MM.1S (cell line): ENCODE data around the gene DPP10.

Source experiments
- DNase-seq: peaks from one replicate; pipeline ENCODE4 v3.0.0-alpha.2; 2015
- H2AFZ ChIP-seq: fragments of 300-600 bp; sonication (generic); 2 replicates; pipeline ENCODE4 v1.6.0; 2016; ENCODE audit warnings: antibody characterized with exemption, low read length
- H3F3A ChIP-seq: fragments of 300-600 bp; sonication (generic); 2 replicates; pipeline ENCODE4 v1.6.1; 2016; ENCODE audit warnings: mild to moderate bottlenecking, antibody characterized with exemption, low read length, moderate library complexity, mixed read lengths; ENCODE audit not compliant: insufficient read depth
- H3K27ac ChIP-seq: fragments of 300-600 bp; sonication (generic); 2 replicates; pipeline ENCODE4 v1.5.1; 2016; ENCODE audit warnings: mild to moderate bottlenecking, low read length
- H3K27me3 ChIP-seq: fragments of 300-600 bp; sonication (generic); replicated peaks from 2 replicates; pipeline ENCODE4 v1.6.0; 2016; ENCODE audit warnings: low read length; ENCODE audit not compliant: insufficient read depth
- H3K36me3 ChIP-seq: fragments of 300-600 bp; sonication (generic); replicated peaks from 2 replicates; pipeline ENCODE4 v1.6.1; 2016; ENCODE audit warnings: mild to moderate bottlenecking, low read length, mixed read lengths; ENCODE audit not compliant: insufficient read depth
- H3K4me1 ChIP-seq: fragments of 300-600 bp; sonication (generic); 2 replicates; pipeline ENCODE4 v1.6.1; 2016; ENCODE audit warnings: low read length, mixed read lengths
- H3K4me2 ChIP-seq: fragments of 300-600 bp; sonication (generic); 2 replicates; pipeline ENCODE4 v1.6.0; 2016; ENCODE audit warnings: low read depth, low read length
- H3K4me3 ChIP-seq: fragments of 300-600 bp; sonication (generic); 2 replicates; pipeline ENCODE4 v1.5.1; 2016; ENCODE audit warnings: low read length, mixed read lengths
- H3K79me2 ChIP-seq: fragments of 300-600 bp; sonication (generic); 2 replicates; pipeline ENCODE4 v1.6.1; 2016; ENCODE audit warnings: mixed run types, low read length, mixed read lengths
- H3K9ac ChIP-seq: fragments of 300-600 bp; sonication (generic); 2 replicates; pipeline ENCODE4 v1.6.1; 2016; ENCODE audit warnings: low read length, mixed read lengths
- H3K9me2 ChIP-seq: fragments of 300-600 bp; sonication (generic); replicated peaks from 2 replicates; pipeline ENCODE4 v1.6.1; 2016; ENCODE audit warnings: mild to moderate bottlenecking, low read length, mixed read lengths; ENCODE audit not compliant: insufficient read depth
- H3K9me3 ChIP-seq: fragments of 300-600 bp; sonication (generic); replicated peaks from 2 replicates; pipeline ENCODE4 v1.6.1; 2016; ENCODE audit warnings: mild to moderate bottlenecking, low read length, mixed read lengths; ENCODE audit not compliant: insufficient read depth
- H4K20me1 ChIP-seq: fragments of 300-600 bp; sonication (generic); 2 replicates; pipeline ENCODE4 v1.6.1; 2016; ENCODE audit warnings: mild to moderate bottlenecking, low read length, moderate library complexity, mixed read lengths; ENCODE audit not compliant: insufficient read depth
- EZH2 ChIP-seq: fragments of 300-600 bp; sonication (generic); optimal IDR thresholded peaks from 2 replicates; pipeline ENCODE3; 2017; ENCODE audit warnings: low read depth, mild to moderate bottlenecking, antibody characterized with exemption, low read length, mixed read lengths
- EZH2phosphoT487 ChIP-seq: fragments of 300-600 bp; sonication (generic); IDR thresholded peaks from 2 replicates; pipeline ENCODE4 v1.6.1; 2018; ENCODE audit warnings: antibody characterized with exemption, low read length
- TF ChIP-seq, protein P1 (sequence below): fragments of 300-600 bp; sonication (generic); IDR thresholded peaks from 2 replicates; pipeline ENCODE4 v1.5.1; 2016; ENCODE audit warnings: antibody characterized with exemption, low read length, mixed read lengths

DPP10 gene

DNA sequence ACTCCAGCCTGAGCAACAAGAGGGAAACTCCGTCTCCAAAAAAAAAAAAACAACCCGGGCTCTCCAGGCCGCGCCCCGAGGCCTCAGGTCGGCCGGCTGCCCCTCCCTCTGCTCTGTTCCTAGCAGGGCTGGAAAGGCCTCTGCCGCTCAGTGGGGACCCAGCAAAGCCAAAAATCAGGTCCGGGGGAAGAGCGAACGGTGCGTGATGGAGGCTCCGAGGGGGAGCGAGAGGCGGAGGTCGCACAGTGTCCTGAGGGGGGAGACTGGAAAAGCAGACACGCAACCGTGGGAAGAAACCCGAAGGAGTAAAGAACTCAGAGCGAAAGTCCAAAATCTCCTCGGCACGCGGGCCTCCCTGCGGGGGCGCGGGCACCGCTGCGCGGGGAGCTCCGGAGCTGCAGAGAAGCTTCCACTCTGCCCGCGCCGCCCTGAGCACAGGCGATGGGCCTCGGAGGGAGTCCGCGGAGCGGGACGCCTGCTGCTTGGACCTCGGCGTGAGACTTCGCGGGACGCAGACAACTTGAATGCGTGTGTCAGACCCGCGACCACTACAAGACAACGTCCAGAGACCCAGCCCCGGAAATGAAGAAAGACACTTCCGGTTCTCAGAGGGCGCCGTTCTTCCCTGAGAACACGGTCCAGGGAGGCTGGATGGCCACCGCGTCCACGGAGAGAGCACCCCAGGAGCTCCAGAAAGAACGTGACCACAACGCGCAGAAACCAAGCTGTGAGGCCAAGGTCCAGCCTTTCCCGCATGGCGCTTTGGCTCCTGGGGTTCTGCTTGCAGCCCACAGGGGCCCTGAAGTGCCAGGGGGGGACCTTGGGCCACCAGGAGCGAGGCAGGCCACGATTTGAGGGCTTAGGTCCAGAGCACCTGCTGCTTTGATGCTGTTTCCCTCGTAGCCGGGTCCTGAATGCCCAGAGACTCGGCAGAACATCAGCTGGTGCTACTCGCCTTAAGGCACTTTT is 219.8 kb downstream of the DPP10 start:
- H4K20me1 ChIP-seq: no peaks in the 10 kb centered on the region
- H3K4me2 ChIP-seq: no peak overlapping the region
- no peaks in the 10 kb centered on the region for H3K9me3 ChIP-seq
- no peak overlapping the region for H3K9ac ChIP-seq
- H3F3A ChIP-seq: no peaks in the 10 kb centered on the region
- TF ChIP-seq EZH2: no peak
- no peak for TF ChIP-seq EZH2phosphoT487
- TF ChIP-seq, protein P1, sequence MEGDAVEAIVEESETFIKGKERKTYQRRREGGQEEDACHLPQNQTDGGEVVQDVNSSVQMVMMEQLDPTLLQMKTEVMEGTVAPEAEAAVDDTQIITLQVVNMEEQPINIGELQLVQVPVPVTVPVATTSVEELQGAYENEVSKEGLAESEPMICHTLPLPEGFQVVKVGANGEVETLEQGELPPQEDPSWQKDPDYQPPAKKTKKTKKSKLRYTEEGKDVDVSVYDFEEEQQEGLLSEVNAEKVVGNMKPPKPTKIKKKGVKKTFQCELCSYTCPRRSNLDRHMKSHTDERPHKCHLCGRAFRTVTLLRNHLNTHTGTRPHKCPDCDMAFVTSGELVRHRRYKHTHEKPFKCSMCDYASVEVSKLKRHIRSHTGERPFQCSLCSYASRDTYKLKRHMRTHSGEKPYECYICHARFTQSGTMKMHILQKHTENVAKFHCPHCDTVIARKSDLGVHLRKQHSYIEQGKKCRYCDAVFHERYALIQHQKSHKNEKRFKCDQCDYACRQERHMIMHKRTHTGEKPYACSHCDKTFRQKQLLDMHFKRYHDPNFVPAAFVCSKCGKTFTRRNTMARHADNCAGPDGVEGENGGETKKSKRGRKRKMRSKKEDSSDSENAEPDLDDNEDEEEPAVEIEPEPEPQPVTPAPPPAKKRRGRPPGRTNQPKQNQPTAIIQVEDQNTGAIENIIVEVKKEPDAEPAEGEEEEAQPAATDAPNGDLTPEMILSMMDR: no peak
- no peak for DNase-seq
- no peaks in the 10 kb centered on the region for H3K9me2 ChIP-seq
- H3K79me2 ChIP-seq: no peaks in the 10 kb centered on the region
- H3K4me1 ChIP-seq: no peaks in the 10 kb centered on the region
- no peaks in the 10 kb centered on the region for H3K36me3 ChIP-seq
- no peak overlapping the region for H3K27ac ChIP-seq
- no peaks in the 10 kb centered on the region for H3K27me3 ChIP-seq
- no peak overlapping the region for H3K4me3 ChIP-seq
- H2AFZ ChIP-seq: no peak overlapping the region

DNA sequence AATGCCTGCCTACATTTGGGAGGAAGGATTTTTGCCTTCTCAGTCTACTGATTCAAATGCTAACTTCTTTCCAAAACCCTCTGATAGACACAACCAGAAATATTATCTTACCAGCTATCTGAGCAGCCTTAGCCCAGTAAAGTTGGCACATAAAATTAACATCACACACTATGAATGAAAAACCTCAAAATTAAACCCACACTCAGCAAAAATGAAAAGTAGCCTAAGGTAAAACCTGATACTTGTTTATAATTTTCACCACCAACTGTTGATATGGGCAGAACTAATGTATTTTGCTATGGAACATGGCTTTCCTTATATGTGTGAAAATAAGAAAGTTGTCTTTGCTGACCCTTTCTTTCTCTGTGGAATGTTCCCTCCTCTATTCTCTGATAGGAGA is 226.0 kb downstream of the DPP10 start:
- no peak for TF ChIP-seq EZH2phosphoT487
- TF ChIP-seq, protein P1: no peak
- no peak for TF ChIP-seq EZH2
- Histone ChIP-seq H4K20me1 (no peaks in the 10 kb centered on the region), H3K36me3 (no peaks in the 10 kb centered on the region)

DNA sequence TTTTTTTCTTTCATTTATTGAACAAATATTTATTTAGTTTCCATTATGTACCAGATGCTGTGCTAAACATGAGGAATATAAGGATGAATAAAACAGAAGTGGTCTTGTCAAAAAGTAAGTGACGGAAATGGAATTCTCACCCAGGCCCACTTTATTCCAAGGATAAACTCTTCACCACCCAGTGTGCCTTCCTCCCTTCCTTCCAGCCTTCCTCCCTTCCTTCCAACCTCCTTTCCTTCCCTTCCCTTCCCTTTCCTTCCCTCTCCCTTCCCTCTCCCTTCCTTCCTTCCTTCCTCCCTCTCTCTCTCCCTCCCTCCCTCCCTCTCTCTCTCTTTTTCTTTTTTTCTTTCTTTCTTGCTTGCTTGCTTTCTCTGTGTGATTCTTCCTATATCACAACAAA is 240.8 kb downstream of the DPP10 start:
- Histone ChIP-seq H3K4me2 (no peak overlapping the region), H3K79me2 (no peaks in the 10 kb centered on the region)

More for the DNA sequence above, 226.0 kb downstream of the DPP10 start:
- DNase-seq: no peak
- no peaks in the 10 kb centered on the region for H3K9me2 ChIP-seq
- H3K79me2 ChIP-seq: no peaks in the 10 kb centered on the region
- no peaks in the 10 kb centered on the region for H3K9me3 ChIP-seq
- no peaks in the 10 kb centered on the region for H3F3A ChIP-seq
- no peaks in the 10 kb centered on the region for H3K4me1 ChIP-seq
- no peak overlapping the region for H3K4me3 ChIP-seq
- no peak overlapping the region for H2AFZ ChIP-seq
- H3K27ac ChIP-seq: no peak overlapping the region
- no peaks in the 10 kb centered on the region for H3K27me3 ChIP-seq
- H3K4me2 ChIP-seq: no peak overlapping the region
- no peak overlapping the region for H3K9ac ChIP-seq

More for the DNA sequence above, 240.8 kb downstream of the DPP10 start:
- H3K27me3 ChIP-seq: no peaks in the 10 kb centered on the region
- no peak overlapping the region for H3K27ac ChIP-seq
- H3K36me3 ChIP-seq: no peaks in the 10 kb centered on the region
- no peaks in the 10 kb centered on the region for H3K9me3 ChIP-seq
- H3K9ac ChIP-seq: no peak overlapping the region
- H3K4me3 ChIP-seq: no peak overlapping the region
- TF ChIP-seq, protein P1: no peak
- no peaks in the 10 kb centered on the region for H3K4me1 ChIP-seq
- DNase-seq: no peak
- no peaks in the 10 kb centered on the region for H3K9me2 ChIP-seq
- H3F3A ChIP-seq: no peaks in the 10 kb centered on the region
- no peak overlapping the region for H2AFZ ChIP-seq
- no peaks in the 10 kb centered on the region for H4K20me1 ChIP-seq
